K562 (cell line): Measurements from ENCODE around the gene SKIC2. TPM values are rescaled to one million over a fixed set of nuclear protein-coding genes. Genes with fewer than 3 reads are reported as not detected.

Source experiments
- ADNP ChIP-seq: fragments of 200-800 bp; sonication (Bioruptor generic); IDR thresholded peaks from 2 replicates; pipeline ENCODE4 v1.6.1; 2016; ENCODE audit warnings: missing genetic modification characterization, missing compliant biosample characterization
- ESRRB ChIP-seq: fragments of 250-450 bp; sonication (Bioruptor Pico); IDR thresholded peaks from 2 replicates; pipeline ENCODE4 v1.5.0; 2020; ENCODE audit warnings: mild to moderate bottlenecking, moderate library complexity, borderline replicate concordance
- HDAC2 ChIP-seq: fragments of 450-650 bp; IDR thresholded peaks from 2 replicates; pipeline ENCODE4 v1.6.1; 2016; ENCODE audit warnings: mild to moderate bottlenecking
- HLTF ChIP-seq: fragments of 450-650 bp; IDR thresholded peaks from 2 replicates; pipeline ENCODE4 v1.6.1; 2016
- NCOA6 ChIP-seq: fragments of 450-650 bp; IDR thresholded peaks from 2 replicates; pipeline ENCODE4 v1.6.1; 2017; ENCODE audit warnings: mild to moderate bottlenecking
- NFE2 ChIP-seq: IDR thresholded peaks from 2 replicates; pipeline ENCODE4 v1.6.1; 2014; ENCODE audit warnings: antibody characterized with exemption, low read depth
- NRF1 ChIP-seq, 2 experiments: fragments of 450-650 bp; IDR thresholded peaks in 1 of 2; conservative IDR thresholded peaks in 1 of 2; 2 replicates each; pipeline ENCODE4 v1.6.1; 2014; ENCODE audit warnings: mild to moderate bottlenecking in 2 of 2
- PHF20 ChIP-seq: fragments of 450-650 bp; IDR thresholded peaks from 2 replicates; pipeline ENCODE4 v1.6.1; 2018; ENCODE audit not compliant: partially characterized antibody
- TAL1 ChIP-seq: fragments of 450-650 bp; IDR thresholded peaks from 2 replicates; pipeline ENCODE4 v1.6.1; 2016; ENCODE audit warnings: mild to moderate bottlenecking
- ZNF408 ChIP-seq: fragments of 250-450 bp; sonication (Bioruptor Pico); IDR thresholded peaks from 2 replicates; pipeline ENCODE4 v1.4.0; 2020; ENCODE audit warnings: low read depth, mild to moderate bottlenecking, moderate library complexity
- ZNF644 ChIP-seq: fragments of 200-800 bp; sonication (Bioruptor generic); IDR thresholded peaks from 2 replicates; pipeline ENCODE4 v1.6.1; 2016; ENCODE audit warnings: low read depth, missing genetic modification characterization, missing compliant biosample characterization
- ZNF75A ChIP-seq: fragments of 450-650 bp; formaldehyde crosslinking; IDR thresholded peaks from 2 replicates; pipeline ENCODE4 v1.4.0; 2020; ENCODE audit warnings: mild to moderate bottlenecking
- polyA plus RNA-seq, 8 experiments: library from polyadenylated mRNA; depleted of rRNA in 4 of 8; stranded (reverse) in 5 of 8; unstranded in 3 of 8; fragments of >200 nt; fragmentation: Nextera tagmentation in 2 of 8; fragmentation: Illumina TruSeq in 1 of 8; extraction: Ambion mirVana in 2 of 8; extraction: Trizol in 1 of 8; gene quantifications; 2 replicates each; pipeline versions ENCODE4 v1.2.1 to v1.2.3, GENCODE V29; 2011 to 2014; ENCODE audit warnings: inconsistent platforms in 1 of 8, missing spikeins in 1 of 8
- total RNA-seq, 7 experiments: library from RNA; depleted of rRNA in 6 of 7; stranded (reverse); fragments of >200 nt in 6 of 7; fragmentation: Illumina TruSeq in 2 of 7; extraction: Trizol in 2 of 7; gene quantifications; 2 replicates each; pipeline versions ENCODE4 v1.2.1 to v1.2.3, GENCODE V29; 2011 to 2021; ENCODE audit warnings: low replicate concordance in 1 of 7
- TF ChIP-seq, protein P1 (sequence below), 2 experiments: fragments of 450-650 bp; IDR thresholded peaks; 2 replicates each; pipeline ENCODE4 v1.6.1; 2016
- TF ChIP-seq, protein P2 (sequence below): fragments of 450-650 bp; formaldehyde crosslinking; IDR thresholded peaks from 2 replicates; pipeline ENCODE4 v1.4.0; 2022; ENCODE audit warnings: missing genetic modification characterization
- TF ChIP-seq, protein P3 (sequence below): fragments of 450-650 bp; IDR thresholded peaks from one replicate; pipeline ENCODE4 v1.6.1; 2018; ENCODE audit warnings: mild to moderate bottlenecking, moderate library complexity; ENCODE audit not compliant: partially characterized antibody
- TF ChIP-seq, protein P4 (sequence below): fragments of 250-450 bp; sonication (Bioruptor Pico); IDR thresholded peaks from 2 replicates; pipeline ENCODE4 v1.5.0; 2020; ENCODE audit warnings: mild to moderate bottlenecking, borderline replicate concordance
- TF ChIP-seq, protein P5 (sequence below): fragments of 250-450 bp; sonication (Bioruptor Pico); IDR thresholded peaks from 2 replicates; pipeline ENCODE4 v1.5.0; 2021; ENCODE audit warnings: mild to moderate bottlenecking, moderate library complexity

Gene SKIC2
- total and polyA plus RNA-seq, 9 of the 15 experiments (the other 6 are each of a cell fraction or from before 2014, with no cell fraction given) = 3.3 to 94.6 (median 38.8) TPM

GRCh38 chr6:31958741-31959739, at the start of gene SKIC2, which contains the start of gene NELFE (continued):
- TF ChIP-seq, protein P1, sequence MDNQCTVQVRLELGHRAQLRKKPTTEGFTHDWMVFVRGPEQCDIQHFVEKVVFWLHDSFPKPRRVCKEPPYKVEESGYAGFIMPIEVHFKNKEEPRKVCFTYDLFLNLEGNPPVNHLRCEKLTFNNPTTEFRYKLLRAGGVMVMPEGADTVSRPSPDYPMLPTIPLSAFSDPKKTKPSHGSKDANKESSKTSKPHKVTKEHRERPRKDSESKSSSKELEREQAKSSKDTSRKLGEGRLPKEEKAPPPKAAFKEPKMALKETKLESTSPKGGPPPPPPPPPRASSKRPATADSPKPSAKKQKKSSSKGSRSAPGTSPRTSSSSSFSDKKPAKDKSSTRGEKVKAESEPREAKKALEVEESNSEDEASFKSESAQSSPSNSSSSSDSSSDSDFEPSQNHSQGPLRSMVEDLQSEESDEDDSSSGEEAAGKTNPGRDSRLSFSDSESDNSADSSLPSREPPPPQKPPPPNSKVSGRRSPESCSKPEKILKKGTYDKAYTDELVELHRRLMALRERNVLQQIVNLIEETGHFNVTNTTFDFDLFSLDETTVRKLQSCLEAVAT (IDR thresholded peaks at IDR 0.05) = peak; percentile 68 to 71; a peak in 3 of 4 replicates
- TF ChIP-seq ZNF408 (CRISPR knock-in tag) (no peak), ZNF644 (peak; percentile 22; the same call in 1 of the 2 replicates), ESRRB (no peak), PHF20 (peak; percentile 94), NRF1 (conservative IDR thresholded peaks at IDR 0.05 in 1 of 2, IDR thresholded peaks at IDR 0.05 in 1 of 2) (peak; percentile 80 to 82), NCOA6 (no peak), TAL1 (peak; percentile 1; the same call in 1 of the 2 replicates), HDAC2 (peak; percentile 71; the same call in 1 of the 2 replicates), ZNF75A (CRISPR knock-in tag) (0 out of 2 replicates have a peak, but pooled peaks have one; percentile 53), ADNP (no peak), HLTF (peak; percentile 97), NFE2 (no peak)
- TF ChIP-seq, protein P2, sequence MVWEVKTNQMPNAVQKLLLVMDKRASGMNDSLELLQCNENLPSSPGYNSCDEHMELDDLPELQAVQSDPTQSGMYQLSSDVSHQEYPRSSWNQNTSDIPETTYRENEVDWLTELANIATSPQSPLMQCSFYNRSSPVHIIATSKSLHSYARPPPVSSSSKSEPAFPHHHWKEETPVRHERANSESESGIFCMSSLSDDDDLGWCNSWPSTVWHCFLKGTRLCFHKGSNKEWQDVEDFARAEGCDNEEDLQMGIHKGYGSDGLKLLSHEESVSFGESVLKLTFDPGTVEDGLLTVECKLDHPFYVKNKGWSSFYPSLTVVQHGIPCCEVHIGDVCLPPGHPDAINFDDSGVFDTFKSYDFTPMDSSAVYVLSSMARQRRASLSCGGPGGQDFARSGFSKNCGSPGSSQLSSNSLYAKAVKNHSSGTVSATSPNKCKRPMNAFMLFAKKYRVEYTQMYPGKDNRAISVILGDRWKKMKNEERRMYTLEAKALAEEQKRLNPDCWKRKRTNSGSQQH = peak; percentile 96
- TF ChIP-seq, protein P3, sequence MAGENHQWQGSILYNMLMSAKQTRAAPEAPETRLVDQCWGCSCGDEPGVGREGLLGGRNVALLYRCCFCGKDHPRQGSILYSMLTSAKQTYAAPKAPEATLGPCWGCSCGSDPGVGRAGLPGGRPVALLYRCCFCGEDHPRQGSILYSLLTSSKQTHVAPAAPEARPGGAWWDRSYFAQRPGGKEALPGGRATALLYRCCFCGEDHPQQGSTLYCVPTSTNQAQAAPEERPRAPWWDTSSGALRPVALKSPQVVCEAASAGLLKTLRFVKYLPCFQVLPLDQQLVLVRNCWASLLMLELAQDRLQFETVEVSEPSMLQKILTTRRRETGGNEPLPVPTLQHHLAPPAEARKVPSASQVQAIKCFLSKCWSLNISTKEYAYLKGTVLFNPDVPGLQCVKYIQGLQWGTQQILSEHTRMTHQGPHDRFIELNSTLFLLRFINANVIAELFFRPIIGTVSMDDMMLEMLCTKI = no peak
- TF ChIP-seq, protein P4, sequence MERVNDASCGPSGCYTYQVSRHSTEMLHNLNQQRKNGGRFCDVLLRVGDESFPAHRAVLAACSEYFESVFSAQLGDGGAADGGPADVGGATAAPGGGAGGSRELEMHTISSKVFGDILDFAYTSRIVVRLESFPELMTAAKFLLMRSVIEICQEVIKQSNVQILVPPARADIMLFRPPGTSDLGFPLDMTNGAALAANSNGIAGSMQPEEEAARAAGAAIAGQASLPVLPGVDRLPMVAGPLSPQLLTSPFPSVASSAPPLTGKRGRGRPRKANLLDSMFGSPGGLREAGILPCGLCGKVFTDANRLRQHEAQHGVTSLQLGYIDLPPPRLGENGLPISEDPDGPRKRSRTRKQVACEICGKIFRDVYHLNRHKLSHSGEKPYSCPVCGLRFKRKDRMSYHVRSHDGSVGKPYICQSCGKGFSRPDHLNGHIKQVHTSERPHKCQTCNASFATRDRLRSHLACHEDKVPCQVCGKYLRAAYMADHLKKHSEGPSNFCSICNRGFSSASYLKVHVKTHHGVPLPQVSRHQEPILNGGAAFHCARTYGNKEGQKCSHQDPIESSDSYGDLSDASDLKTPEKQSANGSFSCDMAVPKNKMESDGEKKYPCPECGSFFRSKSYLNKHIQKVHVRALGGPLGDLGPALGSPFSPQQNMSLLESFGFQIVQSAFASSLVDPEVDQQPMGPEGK (CRISPR knock-in tag) = peak; percentile 77; the same call in 1 of the 2 replicates
- TF ChIP-seq, protein P5, sequence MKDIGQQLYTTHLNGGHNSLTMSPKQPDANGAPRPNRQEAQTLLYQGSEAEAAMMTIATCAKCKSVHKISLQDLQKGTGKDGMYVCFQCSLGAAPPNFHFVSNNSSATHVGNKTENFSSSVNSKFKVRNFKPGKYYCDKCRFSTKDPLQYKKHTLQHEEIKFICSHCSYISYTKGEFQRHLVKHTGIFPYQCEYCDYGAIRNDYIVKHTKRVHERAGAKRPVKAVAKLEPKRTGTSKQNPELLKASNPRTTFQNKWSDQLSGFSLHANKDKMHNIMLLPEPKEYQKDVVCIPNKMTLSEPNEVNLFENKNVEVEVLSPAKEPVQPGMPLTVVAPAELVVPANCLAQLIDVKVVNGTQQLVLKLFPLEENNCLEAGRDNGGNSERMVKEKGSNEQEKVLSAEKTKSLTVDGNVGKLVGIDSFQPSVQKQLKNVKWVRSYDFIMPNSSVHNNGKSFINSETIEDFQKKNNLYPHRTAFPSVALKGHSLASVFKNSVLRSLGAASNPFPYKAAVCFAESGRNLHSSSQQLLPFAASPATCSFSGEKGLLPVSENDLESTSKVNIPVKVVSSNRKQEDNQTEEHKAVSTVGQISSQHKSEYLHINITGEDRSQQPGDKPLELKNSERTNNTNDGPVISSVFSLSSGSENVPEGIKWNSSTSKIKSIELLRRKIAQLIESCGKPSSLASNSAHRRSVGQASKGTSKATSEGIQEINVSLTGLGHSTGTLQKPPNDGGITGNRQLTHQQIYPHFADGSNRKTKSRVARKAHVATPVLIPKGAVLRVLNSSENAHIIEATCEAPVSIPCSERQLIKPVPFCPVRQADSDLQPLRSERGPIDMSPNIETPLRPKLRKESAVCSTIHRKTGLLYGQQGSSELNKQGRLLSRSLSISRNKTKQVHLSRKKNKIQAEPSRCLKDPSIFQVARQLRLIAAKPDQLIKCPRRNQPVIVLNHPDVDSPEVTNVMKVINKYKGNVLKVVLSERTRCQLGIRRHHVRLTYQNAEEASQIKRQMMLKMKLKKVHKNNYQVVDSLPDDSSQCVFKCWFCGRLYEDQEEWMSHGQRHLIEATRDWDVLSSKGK (CRISPR knock-in tag) = no peak
